Mesendoderm (in vitro differentiated cells): ENCODE results near the gene FDPS. TPM values are rescaled to one million over a fixed set of nuclear protein-coding genes. Genes with fewer than 3 reads are reported as not detected.

ENCODE experiments used
- DNase-seq: peaks from one replicate; pipeline ENCODE4 v3.0.0; 2013
- H2AK5ac ChIP-seq: 2 replicates; pipeline ENCODE4 v1.6.1; 2013; ENCODE audit warnings: low read length, inconsistent platforms
- H2BK120ac ChIP-seq: 2 replicates; pipeline ENCODE4 v1.6.1; 2013; ENCODE audit warnings: low read depth, mild to moderate bottlenecking, low read length, moderate library complexity, mixed read lengths
- H2BK15ac ChIP-seq: replicated peaks from 2 replicates; pipeline ENCODE4 v1.6.1; 2013; ENCODE audit warnings: low read depth, mild to moderate bottlenecking, moderate library complexity
- H2BK5ac ChIP-seq: 2 replicates; pipeline ENCODE4 v1.6.1; 2013; ENCODE audit warnings: low read length, inconsistent platforms
- H3K18ac ChIP-seq: 2 replicates; pipeline ENCODE4 v1.6.1; 2013; ENCODE audit warnings: mild to moderate bottlenecking, low read length, mixed read lengths
- H3K23ac ChIP-seq: one replicate; pipeline ENCODE4 v1.6.1; 2013; ENCODE audit warnings: low read length
- H3K27ac ChIP-seq: 2 replicates; pipeline ENCODE4 v1.5.1; 2013; ENCODE audit warnings: low read depth, mild to moderate bottlenecking, inconsistent platforms, low read length, moderate library complexity
- H3K27me3 ChIP-seq: 2 replicates; pipeline ENCODE4 v1.6.1; 2013; ENCODE audit warnings: low read length, control low read depth, mild to moderate bottlenecking, inconsistent platforms; ENCODE audit not compliant: insufficient read depth, poor library complexity
- H3K36me3 ChIP-seq: 2 replicates; pipeline ENCODE4 v1.6.1; 2013; ENCODE audit warnings: low read length, inconsistent platforms; ENCODE audit not compliant: control insufficient read depth, insufficient read depth
- H3K4ac ChIP-seq: one replicate; pipeline ENCODE4 v1.6.1; 2013; ENCODE audit warnings: low read depth, mild to moderate bottlenecking, low read length, moderate library complexity
- H3K4me1 ChIP-seq: 2 replicates; pipeline ENCODE4 v1.6.1; 2013; ENCODE audit warnings: low read depth, low read length, inconsistent platforms; ENCODE audit not compliant: control insufficient read depth
- H3K4me2 ChIP-seq: 2 replicates; pipeline ENCODE4 v1.6.1; 2013; ENCODE audit warnings: low read length
- H3K4me3 ChIP-seq: 2 replicates; pipeline ENCODE4 v1.5.1; 2013; ENCODE audit warnings: mild to moderate bottlenecking, low read length
- H3K56ac ChIP-seq: one replicate; pipeline ENCODE4 v1.6.1; 2013; ENCODE audit warnings: low read length
- H3K79me1 ChIP-seq: 2 replicates; pipeline ENCODE4 v1.6.1; 2013; ENCODE audit warnings: low read length, inconsistent platforms
- H3K79me2 ChIP-seq: 2 replicates; pipeline ENCODE4 v1.6.1; 2013; ENCODE audit warnings: mild to moderate bottlenecking, low read length; ENCODE audit not compliant: control insufficient read depth, insufficient read depth
- H3K9ac ChIP-seq: 2 replicates; pipeline ENCODE4 v1.6.1; 2013; ENCODE audit warnings: low read length, inconsistent platforms
- H4K5ac ChIP-seq: one replicate; pipeline ENCODE4 v1.6.1; 2013; ENCODE audit warnings: low read length
- H4K8ac ChIP-seq: one replicate; pipeline ENCODE4 v1.6.1; 2013; ENCODE audit warnings: low read depth, mild to moderate bottlenecking, control low read depth, low read length, moderate library complexity
- WGBS: extraction: QIAGEN DNeasy Blood & Tissue Kit; methylation state at CpG from one replicate; pipeline ENCODE4 v1.1.7; 2013; ENCODE audit warnings: low lambda C conversion rate, missing lambda C conversion rate; ENCODE audit not compliant: insufficient coverage; ENCODE audit errors: extremely low coverage; 5-methylcytosine and 5-hydroxymethylcytosine counted together
- polyA plus RNA-seq, 2 experiments: library from polyadenylated mRNA; stranded (reverse); fragments of 200-250 nt; gene quantifications; one replicate each; pipeline ENCODE4 v1.2.3, GENCODE V29; 2013

The FDPS gene
- polyA plus RNA-seq (2013, experiment 1 of 2): 307 TPM
- 295 TPM for polyA plus RNA-seq (2013, experiment 2 of 2)

DNA sequence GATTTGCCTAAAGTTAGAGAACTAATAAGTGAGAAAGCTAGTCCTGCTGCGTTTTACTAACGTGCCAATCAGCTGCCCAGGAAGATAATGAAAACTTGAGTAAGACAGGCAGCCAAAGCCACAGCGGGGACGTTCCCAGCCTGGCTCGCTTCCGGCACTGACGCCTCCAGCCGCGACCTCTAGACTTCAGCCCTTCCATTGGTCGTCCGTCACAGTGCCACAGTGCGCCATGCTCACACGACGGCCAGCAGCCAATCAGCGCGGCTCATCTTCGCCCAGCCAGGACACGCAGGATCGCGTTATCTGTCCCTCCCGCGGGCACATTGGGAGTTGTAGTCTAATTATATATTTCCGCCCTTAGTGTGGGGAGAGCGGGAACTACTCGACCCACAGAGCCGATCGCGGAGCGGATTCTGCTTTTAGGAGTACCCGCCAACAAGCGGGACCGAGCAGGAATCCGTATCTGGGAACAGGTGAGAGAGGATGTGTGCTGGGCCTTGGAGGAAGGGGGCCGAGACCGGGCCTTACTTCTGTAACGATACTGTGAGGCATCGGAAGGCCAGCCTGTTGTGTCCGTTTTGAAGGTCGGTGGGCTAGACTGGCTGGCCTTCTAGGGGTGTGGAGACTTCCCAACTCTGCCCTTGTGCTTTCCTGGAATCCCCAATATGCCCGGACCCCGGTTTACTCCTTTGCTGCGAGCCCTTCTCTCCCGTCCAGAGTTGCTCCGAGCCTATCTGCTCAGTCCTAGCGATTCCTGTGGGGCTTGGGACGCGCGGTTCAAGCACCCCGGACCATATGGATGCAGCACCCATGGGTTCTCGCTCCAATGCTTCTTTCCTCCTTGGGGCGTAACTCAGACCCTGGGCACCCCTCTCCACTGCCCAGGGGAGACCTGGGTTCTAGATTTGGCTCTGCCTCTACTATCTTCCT lies at the start of gene FDPS:
TSS of gene FDPS (plus strand) at position 374 of the 930 bp plus-strand sequence. CDS start 924 bp downstream, outside the sequence.
- peak; percentile 99 for DNase-seq
- no CpG with 5 or more reads among the region's 51 CpGs for WGBS
- Histone ChIP-seq H3K18ac (peak within 1 kb of the TSS; percentile 69), H4K8ac (peak within 1 kb of the TSS; percentile 66), H2BK5ac (peak within 1 kb of the TSS; percentile 94), H3K4me2 (peak within 1 kb of the TSS; percentile 15), H3K79me1 (peaks cover 22% of the 10 kb centered on the region), H3K79me2 (peaks cover 35% of the 10 kb centered on the region), H2BK15ac (peak within 1 kb of the TSS; percentile 59), H3K4me1 (no peaks in the 10 kb centered on the region), H3K4ac (peak within 1 kb of the TSS; percentile 90), H2AK5ac (peak within 1 kb of the TSS; percentile 4), H3K56ac (peak within 1 kb of the TSS; percentile 99), H3K27me3 (no peaks in the 10 kb centered on the region), H3K27ac (peak within 1 kb of the TSS; percentile 90), H3K4me3 (peak within 1 kb of the TSS; percentile 93), H3K23ac (peak within 1 kb of the TSS; percentile 98), H3K36me3 (peaks cover 4% of the 10 kb centered on the region), H4K5ac (peak within 1 kb of the TSS; percentile 96), H2BK120ac (no peak within 1 kb of the TSS), H3K9ac (peak within 1 kb of the TSS; percentile 93)

DNA sequence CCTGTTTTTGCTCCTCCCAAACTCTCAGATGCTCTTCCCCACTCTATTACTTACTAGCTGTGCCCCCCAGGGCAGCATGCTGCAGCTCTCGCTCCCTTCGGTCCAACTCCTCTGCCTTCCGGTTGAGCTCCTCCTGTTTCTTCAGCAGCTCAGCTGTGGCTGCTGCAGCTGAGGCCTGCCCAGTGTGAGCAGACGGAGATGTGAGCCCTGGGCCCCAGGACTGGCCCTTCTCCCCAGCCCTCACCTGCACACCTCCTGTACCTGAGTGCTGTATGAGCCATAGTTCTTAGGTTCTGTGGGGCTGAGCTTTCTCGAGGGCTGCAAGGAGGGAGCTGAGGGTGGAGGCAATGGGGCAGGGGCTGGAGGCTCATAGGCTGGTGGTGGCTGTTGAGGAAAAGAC lies 48.4 kb upstream of the FDPS start:
- peaks cover 3% of the 10 kb centered on the region for H3K4me1 ChIP-seq
- H3K79me1 ChIP-seq: peaks cover 5% of the 10 kb centered on the region
- no peak overlapping the region for H3K23ac ChIP-seq
- no peak overlapping the region for H3K9ac ChIP-seq
- H3K56ac ChIP-seq: no peak overlapping the region
- no peak overlapping the region for H2BK15ac ChIP-seq
- H3K79me2 ChIP-seq: peaks cover 4% of the 10 kb centered on the region
- no peaks in the 10 kb centered on the region for H3K27me3 ChIP-seq
- no peak overlapping the region for H3K18ac ChIP-seq
- no CpG with 5 or more reads among the region's 5 CpGs for WGBS
- no peak overlapping the region for H4K8ac ChIP-seq
- H3K36me3 ChIP-seq: peaks cover 8% of the 10 kb centered on the region
- H3K27ac ChIP-seq: no peak overlapping the region
- DNase-seq: no peak
- H2AK5ac ChIP-seq: no peak overlapping the region
- H3K4me3 ChIP-seq: no peak overlapping the region
- H4K5ac ChIP-seq: no peak overlapping the region
- H3K4me2 ChIP-seq: no peak overlapping the region
- no peak overlapping the region for H2BK120ac ChIP-seq
- no peak overlapping the region for H2BK5ac ChIP-seq
- no peak overlapping the region for H3K4ac ChIP-seq

- Histone ChIP-seq H3K79me1 (peaks cover 5% of the 10 kb centered on the region), H3K4me2 (peak overlapping the region; percentile 73), H3K4me1 (peaks cover 3% of the 10 kb centered on the region), H3K23ac (no peak overlapping the region), H3K79me2 (peaks cover 4% of the 10 kb centered on the region), H3K4ac (no peak overlapping the region), H4K5ac (no peak overlapping the region), H2BK15ac (no peak overlapping the region), H3K4me3 (peak overlapping the region; percentile 90), H2BK5ac (no peak overlapping the region), H3K27ac (no peak overlapping the region), H2BK120ac (no peak overlapping the region), H3K18ac (no peak overlapping the region), H2AK5ac (peak overlapping the region; percentile 4), H3K36me3 (peaks cover 13% of the 10 kb centered on the region), H3K56ac (peak overlapping the region; percentile 98), H3K9ac (peak overlapping the region; percentile 98), H4K8ac (no peak overlapping the region), H3K27me3 (no peaks in the 10 kb centered on the region)
- WGBS: no CpG with 5 or more reads among the region's 9 CpGs
- no peak for DNase-seq
Observed at GRCh38 chr1:155261493-155261851, 47.2 kb upstream of the FDPS start.

DNA sequence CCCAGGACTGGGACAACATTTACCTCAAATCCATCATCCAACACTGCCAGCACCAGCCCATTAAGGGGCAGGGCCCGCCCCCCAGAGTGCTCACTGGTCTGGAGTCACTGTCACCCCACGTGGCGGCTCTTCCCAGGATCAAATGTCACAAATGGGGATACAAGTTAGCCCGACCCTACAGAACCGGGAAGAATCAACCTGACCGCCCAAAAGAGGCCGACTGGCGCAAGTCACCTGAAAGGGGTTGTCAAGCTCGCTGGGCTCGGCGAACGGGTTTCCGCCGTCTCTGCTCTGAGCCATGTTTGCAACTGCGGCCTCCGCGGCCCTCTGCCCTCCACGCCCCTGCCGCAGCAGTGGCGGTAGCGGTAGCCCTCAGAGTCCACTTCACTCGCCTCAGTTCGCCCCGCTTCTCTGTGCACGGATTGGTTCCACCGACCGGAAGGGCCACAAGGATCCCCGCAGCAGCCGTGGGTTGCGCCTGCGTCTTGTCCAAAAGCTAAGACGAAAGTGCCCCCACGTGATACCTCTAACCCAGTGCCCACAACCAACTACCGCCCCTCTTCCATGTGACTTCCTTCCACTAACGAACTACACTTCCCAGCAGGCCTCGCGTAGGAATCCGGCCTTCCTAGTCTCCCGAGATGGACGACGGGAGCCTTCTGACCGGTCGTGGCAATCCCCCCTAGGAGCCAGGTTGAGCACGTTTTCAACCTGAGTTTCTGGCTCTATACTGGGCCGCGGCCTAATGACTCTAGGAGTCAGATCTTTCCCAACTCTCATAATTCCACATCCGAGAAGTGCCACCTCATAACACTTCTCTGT lies 46.6 kb upstream of the FDPS start, which contains the start of gene SCAMP3:
TSS of gene SCAMP3 (minus strand) at position 509 of the 822 bp plus-strand sequence. CDS start at position 300, 209 bp downstream.
- peak within 1 kb of the TSS; percentile 88 for H3K27ac ChIP-seq
- peaks cover 4% of the 10 kb centered on the region for H3K79me2 ChIP-seq
- peaks cover 3% of the 10 kb centered on the region for H3K4me1 ChIP-seq
- H2AK5ac ChIP-seq: peak within 1 kb of the TSS; percentile 4
- H3K36me3 ChIP-seq: peaks cover 15% of the 10 kb centered on the region
- peak; percentile 99 for DNase-seq
- H3K4ac ChIP-seq: no peak within 1 kb of the TSS
- no peak within 1 kb of the TSS for H4K5ac ChIP-seq
- H3K23ac ChIP-seq: no peak within 1 kb of the TSS
- no peak within 1 kb of the TSS for H3K18ac ChIP-seq
- H4K8ac ChIP-seq: no peak within 1 kb of the TSS
- H3K4me3 ChIP-seq: peak within 1 kb of the TSS; percentile 90
- no peaks in the 10 kb centered on the region for H3K27me3 ChIP-seq
- no peak within 1 kb of the TSS for H2BK120ac ChIP-seq
- H3K9ac ChIP-seq: peak within 1 kb of the TSS; percentile 98
- H3K56ac ChIP-seq: peak within 1 kb of the TSS; percentile 98
- peak within 1 kb of the TSS; percentile 39 for H2BK5ac ChIP-seq
- no peak within 1 kb of the TSS for H2BK15ac ChIP-seq
- WGBS: no CpG with 5 or more reads among the region's 47 CpGs
- peaks cover 5% of the 10 kb centered on the region for H3K79me1 ChIP-seq
- H3K4me2 ChIP-seq: peak within 1 kb of the TSS; percentile 73

DNA sequence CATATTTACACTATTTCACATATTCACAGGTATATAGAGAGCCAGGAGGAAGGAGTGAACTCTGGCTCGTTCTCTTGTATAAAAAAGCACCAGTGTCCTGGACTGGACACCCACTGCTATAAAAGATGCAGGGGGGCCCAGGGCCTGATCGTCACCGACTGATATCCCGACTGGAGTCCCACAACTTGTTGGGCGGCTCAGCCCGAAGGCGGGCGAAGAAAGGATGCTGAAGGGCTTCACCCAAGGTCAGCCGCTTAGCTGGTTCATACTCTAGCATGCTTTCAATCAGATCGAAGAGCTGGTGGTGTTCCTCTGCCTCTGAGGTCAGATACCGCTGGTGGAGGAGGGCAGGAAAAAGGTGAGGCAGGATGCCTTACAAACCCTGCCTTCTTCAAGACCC lies 45.6 kb upstream of the FDPS start:
- Histone ChIP-seq H3K36me3 (peaks cover 21% of the 10 kb centered on the region), H2AK5ac (no peak overlapping the region), H3K4me3 (no peak overlapping the region), H3K4me1 (peaks cover 3% of the 10 kb centered on the region), H3K4ac (no peak overlapping the region), H3K23ac (no peak overlapping the region), H2BK15ac (no peak overlapping the region), H4K5ac (no peak overlapping the region), H3K4me2 (no peak overlapping the region), H3K27ac (no peak overlapping the region), H3K18ac (no peak overlapping the region), H3K9ac (no peak overlapping the region), H2BK5ac (no peak overlapping the region), H3K56ac (no peak overlapping the region), H4K8ac (no peak overlapping the region), H3K79me2 (peaks cover 4% of the 10 kb centered on the region), H3K79me1 (peaks cover 9% of the 10 kb centered on the region), H2BK120ac (no peak overlapping the region), H3K27me3 (no peaks in the 10 kb centered on the region)
- no peak for DNase-seq
- WGBS: no CpG with 5 or more reads among the region's 11 CpGs
